NT2/D1 (cell line): ENCODE data around the gene LDLRAD3.

ENCODE experiments used
- SUZ12 ChIP-seq: IDR thresholded peaks from 2 replicates; pipeline ENCODE4 v1.6.1; 2011; ENCODE audit not compliant: insufficient read length, insufficient read depth; ENCODE audit errors: extremely low read depth
- YY1 ChIP-seq: IDR thresholded peaks from 2 replicates; pipeline ENCODE4 v1.6.1; 2011; ENCODE audit not compliant: insufficient read length, insufficient read depth
- ZNF274 ChIP-seq: IDR thresholded peaks from 2 replicates; pipeline ENCODE4 v1.6.1; 2011; ENCODE audit warnings: mild to moderate bottlenecking, low read depth, low read length

DNA sequence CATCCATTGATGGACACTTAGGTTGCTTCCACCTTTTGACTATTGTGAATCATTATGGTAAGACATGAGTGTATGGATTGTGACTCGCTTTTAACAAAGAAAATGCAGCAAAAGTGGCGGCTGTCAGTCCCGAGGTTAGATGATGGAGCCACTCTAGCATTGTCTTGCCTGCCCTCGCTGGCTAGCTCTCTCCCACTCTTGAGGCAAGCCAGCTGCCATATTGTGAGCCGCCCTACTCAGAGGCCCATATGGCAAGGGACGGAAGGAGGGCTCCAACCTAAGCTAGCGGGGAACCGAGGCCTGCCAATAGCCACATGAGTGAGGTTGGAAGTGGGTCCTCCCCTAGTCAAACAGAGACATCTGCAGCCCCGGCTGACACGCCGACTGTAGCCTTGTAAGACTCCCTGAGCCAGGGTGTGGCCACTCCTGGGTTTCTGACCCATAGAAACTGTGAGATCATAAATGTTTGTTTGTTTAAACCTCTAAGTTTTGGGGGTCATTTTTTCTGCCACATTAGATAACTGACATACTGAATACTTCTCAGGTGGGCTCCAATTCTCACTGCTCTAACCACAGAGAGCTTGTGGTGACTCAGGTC is 160.2 kb downstream of the LDLRAD3 start:
- TF ChIP-seq YY1 (no peak), SUZ12 (no peak), ZNF274 (no peak)
